ENCODE measurements around the gene CFAP100. TPM values are rescaled to one million over a fixed set of nuclear protein-coding genes. Genes with fewer than 3 reads are reported as not detected.

CFAP100 gene
- total and polyA plus RNA-seq, 12 donors: not detected

- H3K9me3 ChIP-seq: peaks cover 0 to 4% (median 0%) of the 10 kb centered on the region in 11 donors
- no peak overlapping the region for H3K4me3 ChIP-seq
- no peak overlapping the region for H3K27ac ChIP-seq
- H3K4me1 ChIP-seq: peaks cover 0 to 25% (median 9%) of the 10 kb centered on the region in 9 donors
- no peaks in the 10 kb centered on the region for H3K36me3 ChIP-seq
- 37 to 56% methylated on average over 3 of the region's 3 CpGs for WGBS, 2 donors
- no peak for DNase-seq
- TF ChIP-seq CTCF (IDR thresholded peaks at IDR 0.05): no peak
- peaks cover 0 to 12% (median 0%) of the 10 kb centered on the region in 7 donors for H3K27me3 ChIP-seq
- intact Hi-C loops (cut with DNase I): no loop called here
- no peak for ATAC-seq
Observed at GRCh38 chr3:126376444-126376843, 18.3 kb upstream of the CFAP100 start.

GRCh38 chr3:126377211-126377610 lies 17.5 kb upstream of the CFAP100 start:
- ATAC-seq (no peak), DNase-seq (no peak)
- intact Hi-C loops (cut with DNase I): no loop called here
- Histone ChIP-seq H3K27ac (no peak overlapping the region), H3K27me3 (peaks cover 0 to 12% (median 0%) of the 10 kb centered on the region in 7 donors), H3K4me3 (no peak overlapping the region), H3K9me3 (peaks cover 0 to 4% (median 0%) of the 10 kb centered on the region in 11 donors), H3K36me3 (no peaks in the 10 kb centered on the region), H3K4me1 (peaks cover 0 to 25% (median 9%) of the 10 kb centered on the region in 9 donors)
- no peak for TF ChIP-seq CTCF (IDR thresholded peaks at IDR 0.05)
- WGBS, 2 donors: 96 to 99% methylated on average over 3 of the region's 3 CpGs

GRCh38 chr3:126378341-126378751 lies 16.4 kb upstream of the CFAP100 start:
- peaks cover 0 to 16% (median 9%) of the 10 kb centered on the region in 9 donors for H3K4me1 ChIP-seq
- peaks cover 0 to 4% (median 0%) of the 10 kb centered on the region in 11 donors for H3K9me3 ChIP-seq
- H3K36me3 ChIP-seq: no peaks in the 10 kb centered on the region
- H3K27me3 ChIP-seq: peaks cover 0 to 12% (median 0%) of the 10 kb centered on the region in 7 donors
- DNase-seq (no peak), ATAC-seq (no peak)
- no peak overlapping the region for H3K4me3 ChIP-seq
- no peak overlapping the region for H3K27ac ChIP-seq
- WGBS, 2 donors: 72 to 73% methylated on average over 6 of the region's 6 CpGs
- TF ChIP-seq CTCF (IDR thresholded peaks at IDR 0.05): no peak
- intact Hi-C loops (cut with DNase I): no loop called here

- 78% methylated on average over 17 of the region's 17 CpGs for WGBS, 2 donors
- intact Hi-C loops (cut with DNase I): no loop called here
- peaks cover 0 to 12% (median 0%) of the 10 kb centered on the region in 7 donors for H3K27me3 ChIP-seq
- H3K27ac ChIP-seq: no peak overlapping the region
- H3K4me1 ChIP-seq: no peaks in the 10 kb centered on the region
- TF ChIP-seq CTCF (IDR thresholded peaks at IDR 0.05): no peak
- no peak for ATAC-seq
- no peak for DNase-seq
- no peak overlapping the region for H3K4me3 ChIP-seq
- peaks cover 0 to 4% (median 0%) of the 10 kb centered on the region in 11 donors for H3K9me3 ChIP-seq
- no peaks in the 10 kb centered on the region for H3K36me3 ChIP-seq
Observed at GRCh38 chr3:126380011-126380768, 14.5 kb upstream of the CFAP100 start.
